KMS-11 (cell line): ENCODE results near the gene GSTA3.

Experiments used
- H2AFZ ChIP-seq: fragments of 200-600 bp; sonication (generic); 2 replicates; pipeline ENCODE4 v1.6.1; 2016; ENCODE audit warnings: antibody characterized with exemption, mixed run types, low read depth
- H3K27ac ChIP-seq: fragments of 200-600 bp; sonication (generic); 2 replicates; pipeline ENCODE4 v1.6.1; 2016; ENCODE audit warnings: mild to moderate bottlenecking, mixed run types
- H3K27me3 ChIP-seq: fragments of 200-600 bp; sonication (generic); 2 replicates; pipeline ENCODE4 v1.6.1; 2017; ENCODE audit warnings: mild to moderate bottlenecking, low read depth, mixed run types, moderate library complexity; ENCODE audit not compliant: insufficient read depth
- H3K36me3 ChIP-seq: fragments of 200-600 bp; sonication (generic); 2 replicates; pipeline ENCODE4 v1.6.1; 2017; ENCODE audit warnings: mild to moderate bottlenecking, mixed run types; ENCODE audit not compliant: insufficient read depth
- H3K4me1 ChIP-seq: fragments of 200-600 bp; sonication (generic); 2 replicates; pipeline ENCODE4 v1.6.1; 2016; ENCODE audit warnings: mild to moderate bottlenecking, low read depth, mixed run types; ENCODE audit not compliant: poor library complexity, severe bottlenecking
- H3K4me2 ChIP-seq: fragments of 200-600 bp; sonication (generic); 2 replicates; pipeline ENCODE4 v1.7.0; 2016; ENCODE audit warnings: mild to moderate bottlenecking, mixed run types
- H3K4me3 ChIP-seq: fragments of 200-600 bp; sonication (generic); IDR thresholded peaks from 2 replicates; pipeline ENCODE4 v1.6.1; 2017; ENCODE audit warnings: low read depth, low read length, mixed read lengths; ENCODE audit not compliant: insufficient read depth
- H3K79me2 ChIP-seq: fragments of 200-600 bp; sonication (generic); 2 replicates; pipeline ENCODE4 v1.6.1; 2016; ENCODE audit warnings: low read depth, mixed run types; ENCODE audit not compliant: insufficient read depth
- H3K9ac ChIP-seq: fragments of 200-600 bp; sonication (generic); 2 replicates; pipeline ENCODE4 v1.6.1; 2016; ENCODE audit warnings: mild to moderate bottlenecking, mixed run types
- H4K20me1 ChIP-seq: fragments of 200-600 bp; sonication (generic); 2 replicates; pipeline ENCODE4 v1.6.1; 2016; ENCODE audit warnings: mild to moderate bottlenecking, mixed run types; ENCODE audit not compliant: insufficient read depth
- CTCF ChIP-seq: fragments of 200-600 bp; sonication (generic); conservative IDR thresholded peaks from 2 replicates; pipeline ENCODE4 v1.6.1; 2017; ENCODE audit warnings: low read depth, mild to moderate bottlenecking, antibody characterized with exemption, low read length, moderate library complexity, mixed read lengths

The GSTA3 gene

GRCh38 chr6:52914516-52914915, 5.0 kb upstream of the GSTA3 start:
- H3K27ac ChIP-seq = no peak overlapping the region

GRCh38 chr6:52910091-52910490, 593 bp upstream of the GSTA3 start:
- no peak for TF ChIP-seq CTCF
- no peaks in the 10 kb centered on the region for H3K27me3 ChIP-seq

More at GRCh38 chr6:52914516-52914915, 5.0 kb upstream of the GSTA3 start:
- no peak overlapping the region for H3K4me3 ChIP-seq
- H3K4me1 ChIP-seq = peaks cover 11% of the 10 kb centered on the region
- no peak overlapping the region for H3K9ac ChIP-seq
- no peaks in the 10 kb centered on the region for H3K79me2 ChIP-seq
- no peaks in the 10 kb centered on the region for H3K36me3 ChIP-seq
- H3K4me2 ChIP-seq = no peak overlapping the region
- TF ChIP-seq CTCF = no peak
- H3K27me3 ChIP-seq = no peaks in the 10 kb centered on the region
- no peaks in the 10 kb centered on the region for H4K20me1 ChIP-seq
- no peak overlapping the region for H2AFZ ChIP-seq

GRCh38 chr6:52909131-52909530, 367 bp downstream of the GSTA3 start:
- TF ChIP-seq CTCF = no peak
- Histone ChIP-seq H3K4me3 (no peak overlapping the region), H3K79me2 (no peaks in the 10 kb centered on the region), H4K20me1 (no peaks in the 10 kb centered on the region), H3K27me3 (no peaks in the 10 kb centered on the region), H3K4me2 (no peak overlapping the region), H3K27ac (no peak overlapping the region), H3K9ac (no peak overlapping the region), H3K36me3 (no peaks in the 10 kb centered on the region), H3K4me1 (peaks cover 12% of the 10 kb centered on the region), H2AFZ (no peak overlapping the region)

More at GRCh38 chr6:52910091-52910490, 593 bp upstream of the GSTA3 start:
- Histone ChIP-seq H3K4me3 (no peak overlapping the region), H3K4me2 (0 out of 2 replicates have a peak overlapping the region, but pooled peaks have one; percentile 6), H2AFZ (no peak overlapping the region), H3K79me2 (no peaks in the 10 kb centered on the region), H3K4me1 (peaks cover 12% of the 10 kb centered on the region), H3K9ac (no peak overlapping the region), H3K36me3 (no peaks in the 10 kb centered on the region), H4K20me1 (no peaks in the 10 kb centered on the region), H3K27ac (no peak overlapping the region)

- no peaks in the 10 kb centered on the region for H3K27me3 ChIP-seq
- H3K4me1 ChIP-seq = peaks cover 12% of the 10 kb centered on the region
- no peak overlapping the region for H3K27ac ChIP-seq
- H3K4me2 ChIP-seq = no peak overlapping the region
- H3K4me3 ChIP-seq = no peak overlapping the region
- H2AFZ ChIP-seq = no peak overlapping the region
- no peak overlapping the region for H3K9ac ChIP-seq
- H3K79me2 ChIP-seq = no peaks in the 10 kb centered on the region
- no peak for TF ChIP-seq CTCF
- H4K20me1 ChIP-seq = no peaks in the 10 kb centered on the region
- no peaks in the 10 kb centered on the region for H3K36me3 ChIP-seq
These were observed 972 bp downstream of the GSTA3 start for GRCh38 chr6:52908526-52908925.
